SU-DHL-6 (cell line): ENCODE data around the gene CD300E.

Experiments
- H2AFZ ChIP-seq: fragments of 200-600 bp; sonication (generic); 2 replicates; pipeline ENCODE4 v1.6.1; 2014; ENCODE audit warnings: low read depth, mild to moderate bottlenecking, moderate library complexity, mixed read lengths, antibody characterized with exemption, low read length; ENCODE audit not compliant: severe bottlenecking
- H3F3A ChIP-seq: fragments of 200-600 bp; shearing (Covaris generic); 2 replicates; pipeline ENCODE4 v1.6.0; 2016; ENCODE audit warnings: antibody characterized with exemption, mild to moderate bottlenecking; ENCODE audit not compliant: insufficient read depth
- H3K27ac ChIP-seq: fragments of 200-600 bp; sonication (generic); 2 replicates; pipeline ENCODE4 v1.5.1; 2016; ENCODE audit warnings: low read depth, mild to moderate bottlenecking, low read length, moderate library complexity, mixed read lengths
- H3K27me3 ChIP-seq: fragments of 200-600 bp; sonication (generic), shearing (Covaris generic); 2 replicates; pipeline ENCODE4 v1.6.0; 2014; ENCODE audit warnings: mild to moderate bottlenecking, low read length
- H3K36me3 ChIP-seq: fragments of 200-600 bp; sonication (generic); 2 replicates; pipeline ENCODE4 v1.6.1; 2014; ENCODE audit warnings: mild to moderate bottlenecking, low read length, mixed read lengths
- H3K4me2 ChIP-seq: fragments of 300-600, 200-600 bp; shearing (Covaris generic), sonication (generic); 2 replicates; pipeline ENCODE4 v1.6.0; 2014; ENCODE audit warnings: low read length, low read depth, mild to moderate bottlenecking; ENCODE audit not compliant: poor library complexity, severe bottlenecking
- H3K4me3 ChIP-seq: fragments of 200-600 bp; sonication (generic); 2 replicates; pipeline ENCODE4 v1.5.1; 2014; ENCODE audit warnings: antibody characterized with exemption, low read length, mild to moderate bottlenecking, mixed read lengths; ENCODE audit not compliant: insufficient read depth, poor library complexity, severe bottlenecking
- H3K79me2 ChIP-seq: fragments of 200-600 bp; sonication (generic); 2 replicates; pipeline ENCODE4 v1.6.1; 2014; ENCODE audit warnings: mild to moderate bottlenecking, low read length, moderate library complexity; ENCODE audit not compliant: insufficient read depth
- H3K9ac ChIP-seq: fragments of 200-600 bp; sonication (generic); 2 replicates; pipeline ENCODE4 v1.7.0; 2014; ENCODE audit warnings: mild to moderate bottlenecking, low read length
- H3K9me2 ChIP-seq: fragments of 200-600 bp; sonication (generic); replicated peaks from 2 replicates; pipeline ENCODE4 v1.6.1; 2014; ENCODE audit warnings: low read length; ENCODE audit not compliant: insufficient read depth
- H3K9me3 ChIP-seq: fragments of 200-600 bp; sonication (generic); 2 replicates; pipeline ENCODE4 v1.6.1; 2014; ENCODE audit warnings: low read length, mixed read lengths; ENCODE audit not compliant: insufficient read depth
- H4K20me1 ChIP-seq: fragments of 200-600 bp; sonication (generic); 2 replicates; pipeline ENCODE4 v1.6.1; 2014; ENCODE audit warnings: low read depth, mild to moderate bottlenecking, antibody characterized with exemption, low read length, moderate library complexity, mixed read lengths
- EZH2phosphoT487 ChIP-seq: fragments of 200-600 bp; sonication (generic), shearing (Covaris generic); conservative IDR thresholded peaks from 2 replicates; pipeline ENCODE4 v1.6.1; 2018; ENCODE audit warnings: mild to moderate bottlenecking, antibody characterized with exemption, low read length, moderate library complexity, mixed read lengths
- TF ChIP-seq, protein P1 (sequence below): fragments of 200-600 bp; sonication (generic); IDR thresholded peaks from one replicate; pipeline ENCODE4 v1.5.1; 2017; ENCODE audit warnings: antibody characterized with exemption, mild to moderate bottlenecking, low read length, moderate library complexity; ENCODE audit not compliant: insufficient read depth, poor library complexity, severe bottlenecking

The CD300E gene

DNA sequence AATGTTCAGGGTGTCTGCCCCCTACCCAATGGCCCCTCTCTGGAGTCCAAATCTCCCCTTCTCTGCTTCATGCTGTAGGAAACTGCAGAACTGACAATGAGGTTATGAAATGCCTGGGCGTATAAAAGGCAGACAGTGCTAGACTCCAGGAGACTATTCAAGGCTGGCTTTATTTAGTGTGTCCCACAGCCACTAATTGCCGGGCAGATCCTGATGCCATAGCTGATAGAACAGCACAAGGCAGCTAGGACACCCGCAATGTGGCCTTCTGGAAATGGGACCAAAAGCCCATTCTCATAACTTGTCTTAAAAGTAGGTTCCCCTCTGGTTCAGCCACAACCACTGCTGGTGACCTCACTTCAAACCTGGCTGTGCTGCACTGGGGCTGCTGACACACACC, 28.5 kb upstream of the CD300E start:
- Histone ChIP-seq H3K79me2 (no peaks in the 10 kb centered on the region), H3K4me3 (no peak overlapping the region), H3K4me2 (no peak overlapping the region), H3K9me3 (no peaks in the 10 kb centered on the region), H3K9ac (no peak overlapping the region), H3K27me3 (no peaks in the 10 kb centered on the region; the same call in 1 of the 2 replicates), H3K27ac (no peak overlapping the region), H3K9me2 (no peaks in the 10 kb centered on the region), H4K20me1 (no peaks in the 10 kb centered on the region), H3K36me3 (no peaks in the 10 kb centered on the region), H3F3A (no peaks in the 10 kb centered on the region), H2AFZ (no peak overlapping the region)
- TF ChIP-seq EZH2phosphoT487 = no peak
- TF ChIP-seq, protein P1, sequence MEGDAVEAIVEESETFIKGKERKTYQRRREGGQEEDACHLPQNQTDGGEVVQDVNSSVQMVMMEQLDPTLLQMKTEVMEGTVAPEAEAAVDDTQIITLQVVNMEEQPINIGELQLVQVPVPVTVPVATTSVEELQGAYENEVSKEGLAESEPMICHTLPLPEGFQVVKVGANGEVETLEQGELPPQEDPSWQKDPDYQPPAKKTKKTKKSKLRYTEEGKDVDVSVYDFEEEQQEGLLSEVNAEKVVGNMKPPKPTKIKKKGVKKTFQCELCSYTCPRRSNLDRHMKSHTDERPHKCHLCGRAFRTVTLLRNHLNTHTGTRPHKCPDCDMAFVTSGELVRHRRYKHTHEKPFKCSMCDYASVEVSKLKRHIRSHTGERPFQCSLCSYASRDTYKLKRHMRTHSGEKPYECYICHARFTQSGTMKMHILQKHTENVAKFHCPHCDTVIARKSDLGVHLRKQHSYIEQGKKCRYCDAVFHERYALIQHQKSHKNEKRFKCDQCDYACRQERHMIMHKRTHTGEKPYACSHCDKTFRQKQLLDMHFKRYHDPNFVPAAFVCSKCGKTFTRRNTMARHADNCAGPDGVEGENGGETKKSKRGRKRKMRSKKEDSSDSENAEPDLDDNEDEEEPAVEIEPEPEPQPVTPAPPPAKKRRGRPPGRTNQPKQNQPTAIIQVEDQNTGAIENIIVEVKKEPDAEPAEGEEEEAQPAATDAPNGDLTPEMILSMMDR = no peak

DNA sequence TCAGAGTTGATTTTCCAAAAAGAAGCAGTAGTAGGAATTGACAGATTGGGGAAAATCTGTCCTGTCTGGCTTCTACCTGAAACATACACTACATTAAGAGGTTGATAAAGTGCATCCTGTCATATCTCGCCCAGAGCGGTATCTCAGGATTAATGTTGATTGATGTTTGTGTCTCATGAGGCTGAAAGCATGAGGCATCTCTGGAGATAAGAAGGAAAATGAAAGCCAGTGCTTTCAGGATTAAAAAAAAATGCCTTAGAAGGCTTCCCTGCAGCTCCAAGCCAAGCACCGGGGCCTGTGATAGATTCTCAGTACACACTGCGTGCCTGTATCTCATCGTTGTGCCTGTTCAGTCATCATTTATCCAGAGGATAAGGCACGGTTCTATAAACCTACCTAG, 26.4 kb upstream of the CD300E start:
- Histone ChIP-seq H3K9me2 (no peaks in the 10 kb centered on the region), H3F3A (no peaks in the 10 kb centered on the region), H3K27me3 (no peaks in the 10 kb centered on the region; the same call in 1 of the 2 replicates), H3K9ac (no peak overlapping the region), H3K36me3 (no peaks in the 10 kb centered on the region), H4K20me1 (no peaks in the 10 kb centered on the region), H3K27ac (no peak overlapping the region), H3K4me3 (no peak overlapping the region), H2AFZ (no peak overlapping the region), H3K4me2 (no peak overlapping the region), H3K79me2 (no peaks in the 10 kb centered on the region), H3K9me3 (no peaks in the 10 kb centered on the region)
- TF ChIP-seq, protein P1 = no peak
- TF ChIP-seq EZH2phosphoT487 = no peak

DNA sequence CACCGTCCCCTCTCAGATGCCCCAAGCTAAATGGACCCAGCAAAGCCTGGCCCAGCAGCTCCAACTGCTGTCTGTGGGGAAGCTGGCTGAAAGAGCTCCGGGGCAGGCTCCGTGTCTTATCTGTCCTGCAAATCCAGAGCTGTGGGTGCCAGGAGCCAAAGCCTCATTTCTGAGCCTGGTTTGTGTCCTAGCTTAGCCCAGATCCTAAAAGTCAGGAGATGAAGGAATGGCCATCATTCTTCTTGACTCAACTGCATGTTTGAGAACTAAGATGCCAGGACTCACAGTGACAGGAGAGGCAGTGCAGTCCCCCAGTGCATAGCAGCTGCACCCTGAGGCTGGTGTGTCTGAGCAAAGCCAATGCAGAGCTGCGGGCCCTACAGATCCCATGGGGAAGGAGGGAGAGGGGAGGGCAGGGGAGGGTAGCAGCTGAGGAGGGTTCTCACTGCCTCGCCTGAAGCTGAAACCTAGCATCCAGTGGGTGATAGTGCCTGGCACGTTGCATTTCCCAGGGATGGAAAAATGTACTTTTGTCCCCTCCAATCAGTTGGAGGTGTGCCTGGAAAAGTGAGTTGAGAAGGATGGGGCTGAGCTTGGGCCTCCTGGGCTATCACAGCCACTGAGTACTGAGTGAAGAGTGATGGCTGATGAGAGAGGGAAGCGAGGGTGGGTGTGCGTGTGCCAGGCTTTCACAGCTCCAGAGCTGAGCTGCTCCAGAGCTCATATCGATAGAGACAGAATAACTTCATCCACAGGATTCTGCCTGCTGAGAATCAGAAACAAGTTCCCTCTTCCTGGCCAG, 24.5 kb upstream of the CD300E start:
- TF ChIP-seq EZH2phosphoT487 = no peak
- TF ChIP-seq, protein P1 = no peak
- Histone ChIP-seq H3K9me2 (no peaks in the 10 kb centered on the region), H3K27ac (no peak overlapping the region), H3K4me2 (no peak overlapping the region), H3K27me3 (no peaks in the 10 kb centered on the region; the same call in 1 of the 2 replicates), H3K9ac (no peak overlapping the region), H3K4me3 (no peak overlapping the region), H3K9me3 (no peaks in the 10 kb centered on the region), H2AFZ (no peak overlapping the region), H3F3A (no peaks in the 10 kb centered on the region), H3K79me2 (no peaks in the 10 kb centered on the region), H4K20me1 (no peaks in the 10 kb centered on the region), H3K36me3 (no peaks in the 10 kb centered on the region)
